WERI-Rb-1 (cell line): ENCODE measurements around the gene JCAD.

Experiments
- DNase-seq: peaks from one replicate; pipeline ENCODE4 v3.0.0-alpha.2; 2020
- H3K27ac ChIP-seq: fragments of 250-450 bp; sonication (Bioruptor Pico); 2 replicates; pipeline ENCODE4 v1.5.1; 2020; ENCODE audit warnings: mild to moderate bottlenecking, moderate library complexity
- H3K27me3 ChIP-seq: fragments of 250-450 bp; sonication (Bioruptor Pico); 2 replicates; pipeline ENCODE4 v1.5.1; 2021; ENCODE audit warnings: mild to moderate bottlenecking, low read depth, moderate library complexity; ENCODE audit not compliant: insufficient read depth, severe bottlenecking
- H3K36me3 ChIP-seq: fragments of 250-450 bp; sonication (Bioruptor Pico); 2 replicates; pipeline ENCODE4 v1.5.1; 2020; ENCODE audit warnings: mild to moderate bottlenecking, moderate library complexity
- H3K4me3 ChIP-seq: 2 replicates; pipeline ENCODE4 v1.5.1; 2011; ENCODE audit warnings: low read depth, mild to moderate bottlenecking, control low read depth, low read length
- H3K9me3 ChIP-seq: fragments of 250-450 bp; sonication (Bioruptor Pico); 2 replicates; pipeline ENCODE4 v1.5.1; 2021; ENCODE audit warnings: mild to moderate bottlenecking, moderate library complexity; ENCODE audit not compliant: severe bottlenecking
- CTCF ChIP-seq: IDR thresholded peaks from 2 replicates; pipeline ENCODE4 v1.5.1; 2011; ENCODE audit warnings: low read depth, mild to moderate bottlenecking, control low read depth, inconsistent platforms, low read length

JCAD gene

GRCh38 chr10:29974773-29975172, 84.6 kb downstream of the JCAD start:
- Histone ChIP-seq H3K36me3 (no peaks in the 10 kb centered on the region), H3K27ac (no peak overlapping the region), H3K27me3 (no peaks in the 10 kb centered on the region), H3K9me3 (no peaks in the 10 kb centered on the region), H3K4me3 (no peak overlapping the region)
- no peak for TF ChIP-seq CTCF
- no peak for DNase-seq

- no peak for DNase-seq
Observed at GRCh38 chr10:29973921-29974320, 85.5 kb downstream of the JCAD start.

GRCh38 chr10:29970576-29970975, 88.8 kb downstream of the JCAD start:
- H3K4me3 ChIP-seq = no peak overlapping the region
- H3K9me3 ChIP-seq = no peaks in the 10 kb centered on the region
- no peak for DNase-seq
- H3K36me3 ChIP-seq = no peaks in the 10 kb centered on the region
- H3K27ac ChIP-seq = no peak overlapping the region
- no peaks in the 10 kb centered on the region for H3K27me3 ChIP-seq
- no peak for TF ChIP-seq CTCF

More at GRCh38 chr10:29973921-29974320, 85.5 kb downstream of the JCAD start:
- no peaks in the 10 kb centered on the region for H3K9me3 ChIP-seq
- no peak for TF ChIP-seq CTCF
- no peaks in the 10 kb centered on the region for H3K27me3 ChIP-seq
- H3K36me3 ChIP-seq = no peaks in the 10 kb centered on the region
- H3K4me3 ChIP-seq = no peak overlapping the region
- H3K27ac ChIP-seq = no peak overlapping the region

- no peak overlapping the region for H3K4me3 ChIP-seq
- no peak for DNase-seq
Observed at GRCh38 chr10:29970012-29970396, 89.4 kb downstream of the JCAD start.

GRCh38 chr10:29969255-29970011, 90.0 kb downstream of the JCAD start:
- no peak overlapping the region for H3K27ac ChIP-seq
- H3K4me3 ChIP-seq = no peak overlapping the region
- DNase-seq = no peak
- H3K36me3 ChIP-seq = no peaks in the 10 kb centered on the region
- H3K27me3 ChIP-seq = no peaks in the 10 kb centered on the region
- no peak for TF ChIP-seq CTCF
- no peaks in the 10 kb centered on the region for H3K9me3 ChIP-seq

More at GRCh38 chr10:29970012-29970396, 89.4 kb downstream of the JCAD start:
- H3K9me3 ChIP-seq = no peaks in the 10 kb centered on the region
- TF ChIP-seq CTCF = no peak
- H3K36me3 ChIP-seq = no peaks in the 10 kb centered on the region
- no peaks in the 10 kb centered on the region for H3K27me3 ChIP-seq
- H3K27ac ChIP-seq = no peak overlapping the region

GRCh38 chr10:29968585-29968984, 90.8 kb downstream of the JCAD start:
- Histone ChIP-seq H3K27ac (no peak overlapping the region), H3K4me3 (no peak overlapping the region), H3K36me3 (no peaks in the 10 kb centered on the region), H3K27me3 (no peaks in the 10 kb centered on the region), H3K9me3 (no peaks in the 10 kb centered on the region)
- no peak for TF ChIP-seq CTCF
- DNase-seq = no peak
